Neuronal stem cell (in vitro differentiated cells): ENCODE measurements around the gene MRGPRG.

Experiments used
- DNase-seq: peaks from one replicate; pipeline ENCODE4 v3.0.0-alpha.2; 2013; ENCODE audit warnings: low spot score
- H2AFZ ChIP-seq: one replicate; pipeline ENCODE4 v1.6.1; 2013; ENCODE audit warnings: mild to moderate bottlenecking, low read length, inconsistent platforms
- H2AK5ac ChIP-seq: 2 replicates; pipeline ENCODE4 v1.6.1; 2013; ENCODE audit warnings: low read depth, mild to moderate bottlenecking, inconsistent platforms, low read length, moderate library complexity, mixed read lengths
- H2BK120ac ChIP-seq: 2 replicates; pipeline ENCODE4 v1.6.1; 2013; ENCODE audit warnings: low read depth, mild to moderate bottlenecking, inconsistent platforms, low read length, moderate library complexity, mixed read lengths
- H2BK12ac ChIP-seq: one replicate; pipeline ENCODE4 v1.6.1; 2013; ENCODE audit warnings: low read length, inconsistent platforms
- H2BK15ac ChIP-seq: 2 replicates; pipeline ENCODE4 v1.6.1; 2013; ENCODE audit warnings: mild to moderate bottlenecking, low read length, inconsistent platforms, mixed read lengths
- H2BK5ac ChIP-seq: one replicate; pipeline ENCODE4 v1.6.1; 2013; ENCODE audit warnings: inconsistent platforms, mild to moderate bottlenecking, low read length, moderate library complexity
- H3K14ac ChIP-seq: one replicate; pipeline ENCODE4 v1.6.1; 2013; ENCODE audit warnings: low read length, inconsistent platforms
- H3K18ac ChIP-seq: 2 replicates; pipeline ENCODE4 v1.6.1; 2013; ENCODE audit warnings: low read length, inconsistent platforms
- H3K23ac ChIP-seq: 2 replicates; pipeline ENCODE4 v1.6.1; 2013; ENCODE audit warnings: low read depth, mild to moderate bottlenecking, mixed read lengths, low read length, inconsistent platforms; ENCODE audit not compliant: poor library complexity
- H3K27ac ChIP-seq: replicated peaks from 3 replicates; pipeline ENCODE4 v1.5.1; 2013; ENCODE audit warnings: low read length, inconsistent platforms
- H3K27me3 ChIP-seq, 3 experiments: 2 replicates each; pipeline ENCODE4 v1.6.1; 2013; ENCODE audit warnings: low read length in 3 of 3, mild to moderate bottlenecking in 2 of 3, inconsistent platforms in 1 of 3, low read depth in 1 of 3, mixed read lengths in 1 of 3, moderate library complexity in 1 of 3; ENCODE audit not compliant: control insufficient read depth in 3 of 3, insufficient read depth in 3 of 3
- H3K36me3 ChIP-seq, 2 donors: replicated peaks in 1 of 2; 2 replicates each; pipeline ENCODE4 v1.6.1; 2013; ENCODE audit warnings: low read length in 2 of 2; ENCODE audit not compliant: control insufficient read depth in 2 of 2, insufficient read depth in 2 of 2
- H3K4ac ChIP-seq: 2 replicates; pipeline ENCODE4 v1.6.1; 2013; ENCODE audit warnings: inconsistent platforms, mild to moderate bottlenecking, low read length, moderate library complexity
- H3K4me1 ChIP-seq, 2 donors: 1 replicate in 1 of 2; 2 replicates in 1 of 2; pipeline ENCODE4 v1.6.1; 2013; ENCODE audit warnings: low read length in 2 of 2, low read depth in 1 of 2; ENCODE audit not compliant: control insufficient read depth in 2 of 2, insufficient read depth in 1 of 2
- H3K4me2 ChIP-seq: one replicate; pipeline ENCODE4 v1.6.1; 2013; ENCODE audit warnings: mild to moderate bottlenecking, low read length, inconsistent platforms; ENCODE audit not compliant: insufficient read depth, poor library complexity, severe bottlenecking
- H3K4me3 ChIP-seq, 2 donors: 2 replicates each; pipeline ENCODE4 v1.5.1; 2013; ENCODE audit warnings: low read length in 2 of 2, mild to moderate bottlenecking in 2 of 2, inconsistent platforms in 1 of 2, moderate library complexity in 1 of 2
- H3K79me1 ChIP-seq: one replicate; pipeline ENCODE4 v1.6.1; 2013; ENCODE audit warnings: low read depth, mild to moderate bottlenecking, inconsistent platforms, low read length, moderate library complexity
- H3K9ac ChIP-seq: one replicate; pipeline ENCODE4 v1.6.1; 2013; ENCODE audit warnings: mild to moderate bottlenecking, low read depth, low read length, inconsistent platforms; ENCODE audit not compliant: poor library complexity
- H3K9me3 ChIP-seq, 2 donors: replicated peaks in 1 of 2; 2 replicates each; pipeline versions ENCODE3 to v1.6.1; 2013; ENCODE audit warnings: low read length in 2 of 2, mild to moderate bottlenecking in 2 of 2, inconsistent platforms in 1 of 2, low read depth in 1 of 2, mixed read lengths in 1 of 2, moderate library complexity in 1 of 2; ENCODE audit not compliant: control insufficient read depth in 2 of 2, insufficient read depth in 1 of 2
- H4K8ac ChIP-seq: one replicate; pipeline ENCODE4 v1.6.1; 2013; ENCODE audit warnings: low read depth, mild to moderate bottlenecking, inconsistent platforms, low read length, moderate library complexity
- H4K91ac ChIP-seq: one replicate; pipeline ENCODE4 v1.6.1; 2013; ENCODE audit warnings: low read length, low read depth, mild to moderate bottlenecking, inconsistent platforms; ENCODE audit not compliant: poor library complexity
- WGBS, 2 donors: extraction: QIAGEN DNeasy Blood & Tissue Kit; methylation state at CpG; one replicate each; pipeline ENCODE4 v1.1.7; 2013; ENCODE audit warnings: missing lambda C conversion rate in 2 of 2, mixed read lengths in 1 of 2; ENCODE audit not compliant: insufficient read length in 2 of 2, insufficient replicate concordance in 1 of 2; ENCODE audit errors: extremely low coverage in 2 of 2; 5-methylcytosine and 5-hydroxymethylcytosine counted together

Gene MRGPRG

DNA sequence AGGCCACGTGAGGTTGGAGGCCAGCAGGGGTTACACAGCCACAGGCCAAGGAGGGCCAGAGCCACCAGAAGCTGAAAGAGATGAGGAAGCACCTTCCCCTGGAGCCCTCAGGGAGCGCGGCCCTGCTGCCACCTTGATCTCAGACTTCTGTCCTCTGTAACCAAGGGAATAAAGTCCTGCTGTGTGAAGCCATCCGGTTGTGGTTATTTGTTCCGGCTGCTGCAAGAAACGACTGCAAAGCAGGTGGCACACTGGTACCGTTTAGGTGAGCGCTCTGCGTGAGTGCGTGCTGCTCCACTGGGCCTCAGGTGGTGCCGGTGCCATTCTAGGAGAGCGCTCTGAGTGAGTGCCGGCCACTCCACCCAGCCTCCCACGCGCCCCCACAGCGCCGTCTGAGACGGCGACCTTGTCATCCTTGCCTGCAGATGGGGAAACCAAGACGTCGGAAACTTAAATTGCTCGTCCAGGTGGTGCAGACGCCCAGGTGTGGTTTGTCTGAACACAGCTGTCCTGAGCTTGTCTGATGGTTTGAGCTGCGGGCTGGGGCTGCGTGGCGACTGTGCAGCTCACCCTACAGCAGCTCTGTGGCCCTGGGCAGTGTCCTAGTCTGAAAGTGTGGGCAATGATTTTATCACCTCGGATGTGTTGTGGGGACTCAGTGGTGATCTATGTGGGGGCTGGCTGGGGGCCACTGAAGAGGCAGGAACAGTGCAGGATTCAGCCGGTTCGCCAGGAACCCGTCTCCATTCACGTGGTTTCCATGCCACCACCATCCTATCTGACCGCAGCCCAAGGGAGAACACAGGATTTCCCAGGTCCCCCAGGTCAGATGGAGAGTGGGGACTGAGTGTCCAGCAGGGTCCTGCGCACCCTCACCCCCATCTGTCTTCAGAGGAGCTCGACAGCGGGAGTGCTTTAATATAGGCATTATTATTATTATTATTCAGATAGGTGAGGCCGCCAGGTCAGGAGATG is 4.6 kb upstream of the MRGPRG start:
- no peak overlapping the region for H3K27ac ChIP-seq
- no peak overlapping the region for H3K9ac ChIP-seq
- peaks cover 12 to 13% of the 10 kb centered on the region in 2 donors for H3K4me1 ChIP-seq
- peak overlapping the region; percentile 76 for H3K18ac ChIP-seq
- H3K79me1 ChIP-seq: peaks cover under 1% of the 10 kb centered on the region
- peak overlapping the region; percentile 94 for H2AK5ac ChIP-seq
- H2BK12ac ChIP-seq: no peak overlapping the region
- H2BK15ac ChIP-seq: no peak overlapping the region
- no peak overlapping the region for H3K4me2 ChIP-seq
- H3K36me3 ChIP-seq: no peaks in the 10 kb centered on the region
- H3K9me3 ChIP-seq: no peaks in the 10 kb centered on the region
- H3K23ac ChIP-seq: no peak overlapping the region
- no peak overlapping the region for H3K4me3 ChIP-seq
- H2AFZ ChIP-seq: no peak overlapping the region
- no CpG with 5 or more reads among the region's 36 CpGs for WGBS, 2 donors
- peak overlapping the region; percentile 32 for H3K14ac ChIP-seq
- no peak overlapping the region for H2BK120ac ChIP-seq
- H3K27me3 ChIP-seq: peaks cover 0 to 36% (median 0%) of the 10 kb centered on the region in 3 experiments
- H4K91ac ChIP-seq: no peak overlapping the region
- no peak overlapping the region for H2BK5ac ChIP-seq
- no peak overlapping the region for H3K4ac ChIP-seq
- no peak overlapping the region for H4K8ac ChIP-seq
- DNase-seq: no peak

DNA sequence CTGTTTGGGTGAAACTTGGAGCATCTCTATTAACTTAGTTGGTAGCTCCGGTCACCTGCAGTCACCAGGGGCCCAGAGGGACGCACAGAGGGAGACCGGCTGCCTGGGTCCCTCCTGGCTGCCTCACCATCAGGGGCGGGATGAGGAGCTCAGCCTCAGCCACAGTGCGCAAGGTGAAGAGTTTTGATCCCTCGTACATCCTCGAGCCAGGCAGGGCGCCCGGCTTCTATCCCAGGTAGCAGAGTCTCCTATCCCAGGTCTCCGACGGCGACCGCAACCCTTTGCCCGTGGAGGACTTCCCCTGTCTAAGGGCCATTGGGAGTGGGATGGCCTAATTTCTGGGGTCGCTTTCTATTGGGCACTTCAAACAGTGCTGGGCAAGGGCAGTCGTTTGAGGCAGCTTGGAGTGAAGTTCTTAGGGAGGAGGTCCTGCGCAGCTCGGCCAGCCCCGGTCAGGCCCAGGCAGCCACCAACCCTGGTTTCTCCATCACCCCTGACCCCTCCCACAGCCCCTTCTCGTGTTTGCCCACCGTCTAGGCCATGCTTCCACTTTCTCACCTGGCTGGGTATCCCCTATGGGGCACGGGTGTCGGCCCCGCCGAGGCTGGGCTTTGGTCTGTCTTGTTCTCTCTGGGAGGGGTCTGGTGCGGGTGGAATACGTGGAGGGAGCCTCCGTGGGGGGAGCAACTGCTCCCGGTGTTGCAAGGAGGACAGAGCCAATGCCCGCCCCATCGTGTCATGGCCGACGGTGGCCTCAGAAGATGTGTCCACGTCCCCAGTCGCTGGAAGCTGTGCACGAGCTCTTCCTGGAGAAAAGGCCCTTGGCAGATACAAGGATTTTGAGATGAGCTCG is 3.6 kb upstream of the MRGPRG start:
- Histone ChIP-seq H3K4me2 (no peak overlapping the region), H4K8ac (no peak overlapping the region), H2AFZ (no peak overlapping the region), H2BK5ac (no peak overlapping the region), H3K27ac (no peak overlapping the region), H2AK5ac (peak overlapping the region; percentile 94), H4K91ac (no peak overlapping the region), H3K14ac (no peak overlapping the region), H3K27me3 (peaks cover 0 to 36% (median 0%) of the 10 kb centered on the region in 3 experiments), H2BK120ac (no peak overlapping the region), H3K79me1 (peaks cover 3% of the 10 kb centered on the region), H3K18ac (peak overlapping the region; percentile 44), H3K4me3 (no peak overlapping the region), H3K9me3 (no peaks in the 10 kb centered on the region), H2BK15ac (no peak overlapping the region), H3K4ac (no peak overlapping the region), H3K4me1 (peaks cover 12 to 13% of the 10 kb centered on the region in 2 donors), H2BK12ac (peak overlapping the region; percentile 10), H3K23ac (no peak overlapping the region), H3K36me3 (no peaks in the 10 kb centered on the region), H3K9ac (peak overlapping the region; percentile 44)
- no CpG with 5 or more reads among the region's 37 CpGs for WGBS, 2 donors
- DNase-seq: no peak

DNA sequence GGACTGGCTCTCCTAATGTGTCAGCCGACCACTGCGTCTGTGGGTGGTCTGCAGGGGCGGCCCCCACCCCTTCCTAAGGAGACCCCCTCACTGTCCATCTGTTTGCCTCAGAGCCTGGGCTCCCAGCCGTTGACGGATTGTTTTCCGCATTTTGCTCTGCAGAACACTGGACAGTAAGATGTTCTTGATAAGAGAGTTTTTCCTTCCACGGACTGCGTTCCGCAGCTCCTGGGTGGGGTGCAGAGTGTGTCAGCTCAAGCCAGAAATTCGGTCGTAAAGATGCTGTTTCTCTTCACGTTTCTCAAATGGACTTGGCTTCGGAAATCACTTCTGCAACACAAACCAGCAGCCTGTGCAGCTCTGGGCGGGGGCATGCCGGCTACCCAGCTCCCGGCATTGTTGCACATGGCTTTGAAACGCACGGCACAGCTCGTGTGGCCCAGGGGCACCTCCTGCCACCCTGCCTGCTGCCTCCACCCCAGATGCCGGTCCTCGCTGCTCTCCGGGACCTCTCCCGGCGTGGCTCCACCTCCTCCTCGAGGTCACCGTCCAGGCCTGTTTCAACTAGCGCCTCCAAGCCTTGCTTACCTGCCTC is 2.9 kb upstream of the MRGPRG start:
- Histone ChIP-seq H2BK12ac (peak overlapping the region; percentile 84), H3K4ac (no peak overlapping the region), H2AK5ac (peak overlapping the region; percentile 89), H3K14ac (no peak overlapping the region), H3K4me1 (peaks cover 12 to 13% of the 10 kb centered on the region in 2 donors), H2AFZ (no peak overlapping the region), H3K36me3 (no peaks in the 10 kb centered on the region), H4K91ac (no peak overlapping the region), H3K18ac (peak overlapping the region; percentile 76), H3K23ac (no peak overlapping the region), H3K4me2 (no peak overlapping the region), H3K4me3 (no peak overlapping the region), H2BK5ac (no peak overlapping the region), H3K9me3 (no peaks in the 10 kb centered on the region), H4K8ac (no peak overlapping the region), H2BK120ac (no peak overlapping the region), H3K79me1 (peaks cover 3% of the 10 kb centered on the region), H3K27me3 (peaks cover 0 to 36% (median 0%) of the 10 kb centered on the region in 3 experiments), H3K27ac (no peak overlapping the region), H3K9ac (peak overlapping the region; percentile 44), H2BK15ac (no peak overlapping the region)
- DNase-seq: no peak
- WGBS, 2 donors: no CpG with 5 or more reads among the region's 27 CpGs
